Activated B cell treated with CpG ODN at 0.5 μM for 24 hours (primary cell): Measurements from ENCODE around the gene SH2D1A. TPM values are rescaled to one million over a fixed set of nuclear protein-coding genes. Genes with fewer than 3 reads are reported as not detected.
"Not testable (repeated sequence)": the region's sequence is repeated elsewhere in the genome, so short reads cannot be mapped to it uniquely, and the experiment has no call there.

ENCODE experiments used
- ATAC-seq: fragments of 200-7000 bp; cut with Tn5 transposase; one replicate; pipeline ENCODE4 v1.10.0; 2021; ENCODE audit warnings: low read depth, mild to moderate bottlenecking, moderate library complexity
- CTCF ChIA-PET: fragments of 350-600 bp; sonication (Branson Sonifier 250); formaldehyde crosslinking; loops from one replicate; lab custom pipeline; 2021; ENCODE audit warnings: antibody characterized with exemption; lab: Charles Lee
- POLR2A ChIA-PET: fragments of 350-600 bp; sonication (Branson Sonifier 250); formaldehyde crosslinking; loops from one replicate; lab custom pipeline; 2021; ENCODE audit warnings: antibody characterized with exemption; lab: Charles Lee
- DNase-seq: peaks from one replicate; pipeline ENCODE4 v3.0.0; 2022
- H3K27ac Mint-ChIP-seq: one replicate; pipeline ENCODE4 v1.8.0; 2020; ENCODE audit warnings: mixed read lengths
- H3K27me3 Mint-ChIP-seq: one replicate; pipeline ENCODE4 v1.8.0; 2021; ENCODE audit warnings: mixed read lengths
- H3K36me3 Mint-ChIP-seq: one replicate; pipeline ENCODE4 v1.8.0; 2021; ENCODE audit warnings: low read depth, mixed read lengths
- H3K4me1 Mint-ChIP-seq: one replicate; pipeline ENCODE4 v1.8.0; 2021; ENCODE audit warnings: mixed read lengths
- H3K4me3 Mint-ChIP-seq: one replicate; pipeline ENCODE4 v1.8.0; 2020; ENCODE audit warnings: mild to moderate bottlenecking, mixed read lengths
- H3K9me3 Mint-ChIP-seq: one replicate; pipeline ENCODE4 v1.8.0; 2020; ENCODE audit warnings: mixed read lengths
- intact Hi-C: fragments of 100-400 bp; cut with micrococcal nuclease; formaldehyde crosslinking; loops from one replicate; pipeline ENCODE4 v1.15.1; 2024
- total RNA-seq: library from RNA; stranded (reverse); gene quantifications from 2 replicates; pipeline ENCODE4 v1.2.3, GENCODE V29; 2022
- TF ChIP-seq, protein P1 (sequence below): fragments of 200-600 bp; IDR thresholded peaks from one replicate; pipeline ENCODE4 v1.8.0; 2022; ENCODE audit warnings: antibody characterized with exemption, mild to moderate bottlenecking

SH2D1A gene
- total RNA-seq, 1 donor from 2014 or later = not detected

GRCh38 chrX:124328765-124329164, 17.6 kb upstream of the SH2D1A start:
- TF ChIP-seq, protein P1, sequence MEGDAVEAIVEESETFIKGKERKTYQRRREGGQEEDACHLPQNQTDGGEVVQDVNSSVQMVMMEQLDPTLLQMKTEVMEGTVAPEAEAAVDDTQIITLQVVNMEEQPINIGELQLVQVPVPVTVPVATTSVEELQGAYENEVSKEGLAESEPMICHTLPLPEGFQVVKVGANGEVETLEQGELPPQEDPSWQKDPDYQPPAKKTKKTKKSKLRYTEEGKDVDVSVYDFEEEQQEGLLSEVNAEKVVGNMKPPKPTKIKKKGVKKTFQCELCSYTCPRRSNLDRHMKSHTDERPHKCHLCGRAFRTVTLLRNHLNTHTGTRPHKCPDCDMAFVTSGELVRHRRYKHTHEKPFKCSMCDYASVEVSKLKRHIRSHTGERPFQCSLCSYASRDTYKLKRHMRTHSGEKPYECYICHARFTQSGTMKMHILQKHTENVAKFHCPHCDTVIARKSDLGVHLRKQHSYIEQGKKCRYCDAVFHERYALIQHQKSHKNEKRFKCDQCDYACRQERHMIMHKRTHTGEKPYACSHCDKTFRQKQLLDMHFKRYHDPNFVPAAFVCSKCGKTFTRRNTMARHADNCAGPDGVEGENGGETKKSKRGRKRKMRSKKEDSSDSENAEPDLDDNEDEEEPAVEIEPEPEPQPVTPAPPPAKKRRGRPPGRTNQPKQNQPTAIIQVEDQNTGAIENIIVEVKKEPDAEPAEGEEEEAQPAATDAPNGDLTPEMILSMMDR = no peak
- H3K27me3 Mint-ChIP-seq = no peaks in the 10 kb centered on the region
- ChIA-PET POLR2A (no interaction called here), CTCF (no interaction called here)
- no peak for DNase-seq
- intact Hi-C loops = no loop called here
- no peak overlapping the region for H3K27ac Mint-ChIP-seq
- no peaks in the 10 kb centered on the region for H3K36me3 Mint-ChIP-seq
- no peak overlapping the region for H3K4me3 Mint-ChIP-seq
- H3K4me1 Mint-ChIP-seq = peaks cover 4% of the 10 kb centered on the region
- no peak for ATAC-seq
- H3K9me3 Mint-ChIP-seq = no peaks in the 10 kb centered on the region

DNA sequence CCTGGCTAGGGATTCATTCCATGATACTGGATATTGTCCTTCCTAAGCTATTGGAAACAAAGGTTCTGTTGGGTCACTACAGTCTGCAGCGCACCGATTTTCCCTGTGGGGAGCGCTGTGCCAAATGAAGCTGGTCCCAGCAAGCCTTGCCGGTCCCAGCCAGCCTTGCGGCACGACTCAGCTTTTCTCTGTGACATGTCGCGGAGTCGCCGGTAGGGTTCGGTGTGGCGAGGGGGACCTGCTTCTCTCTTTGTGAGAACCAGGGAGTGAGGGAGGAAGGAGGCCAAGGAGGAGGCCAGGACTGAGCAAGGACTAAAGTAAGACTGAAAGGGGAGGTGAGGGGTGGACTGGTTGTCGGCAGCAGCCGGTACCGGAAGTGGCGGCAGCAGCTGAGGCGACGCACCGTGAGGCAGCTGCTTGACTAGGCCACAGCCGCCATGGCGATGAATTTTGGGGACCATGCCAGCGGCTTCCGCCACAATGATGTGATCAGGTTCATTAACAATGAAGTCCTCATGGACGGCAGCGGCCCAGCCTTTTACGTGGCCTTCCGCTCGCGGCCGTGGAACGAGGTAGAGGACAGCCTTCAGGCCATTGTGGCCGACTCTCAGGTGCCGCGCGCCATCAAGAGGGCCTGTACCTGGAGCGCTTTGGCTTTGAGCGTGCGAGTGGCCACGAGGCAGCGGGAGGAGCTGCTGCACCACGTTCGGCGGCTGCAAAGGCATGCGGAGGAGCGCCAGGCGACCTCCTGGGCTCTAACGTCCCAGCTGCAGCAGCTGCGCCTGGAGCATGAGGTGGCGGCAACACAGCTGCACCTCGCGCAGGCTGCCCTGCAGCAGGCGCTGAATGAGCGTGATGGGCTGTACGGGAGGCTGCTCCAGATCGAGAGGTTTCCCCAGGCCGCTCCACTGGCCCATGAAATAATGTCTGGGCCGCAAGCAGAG, 13.6 kb upstream of the SH2D1A start, which contains the start of gene TEX13D:
TEX13D (plus strand) TSS at position 180 of the 944 bp plus-strand sequence; CDS start at position 438, 258 bp downstream.
- peaks cover 5% of the 10 kb centered on the region for H3K4me1 Mint-ChIP-seq
- H3K4me3 Mint-ChIP-seq = no peak within 1 kb of the TSS
- H3K36me3 Mint-ChIP-seq = no peaks in the 10 kb centered on the region
- H3K27ac Mint-ChIP-seq = no peak within 1 kb of the TSS
- ChIA-PET POLR2A (no interaction called here), CTCF (no interaction called here)
- TF ChIP-seq, protein P1 = no peak
- intact Hi-C loops = no loop called here
- no peaks in the 10 kb centered on the region for H3K9me3 Mint-ChIP-seq
- no peak for ATAC-seq
- H3K27me3 Mint-ChIP-seq = no peaks in the 10 kb centered on the region
- DNase-seq = no peak

- no peaks in the 10 kb centered on the region for H3K27me3 Mint-ChIP-seq
- H3K27ac Mint-ChIP-seq = no peak overlapping the region
- H3K9me3 Mint-ChIP-seq = no peaks in the 10 kb centered on the region
- no peak for DNase-seq
- no peaks in the 10 kb centered on the region for H3K36me3 Mint-ChIP-seq
- ChIA-PET CTCF (no interaction called here), POLR2A (no interaction called here)
- intact Hi-C loops = no loop called here
- TF ChIP-seq, protein P1 = no peak
- no peak for ATAC-seq
- peaks cover 5% of the 10 kb centered on the region for H3K4me1 Mint-ChIP-seq
- H3K4me3 Mint-ChIP-seq = no peak overlapping the region
Measured at GRCh38 chrX:124333862-124334261, 12.5 kb upstream of the SH2D1A start.

GRCh38 chrX:124334555-124334954, 11.8 kb upstream of the SH2D1A start:
- POLR2A ChIA-PET, H3K27ac Mint-ChIP-seq, H3K4me3 Mint-ChIP-seq, ATAC-seq, intact Hi-C loops, H3K36me3 Mint-ChIP-seq, H3K9me3 Mint-ChIP-seq, CTCF ChIA-PET, H3K4me1 Mint-ChIP-seq, DNase-seq, H3K27me3 Mint-ChIP-seq: not testable (repeated sequence)

GRCh38 chrX:124335598-124335997, 10.8 kb upstream of the SH2D1A start:
- TF ChIP-seq, protein P1 = no peak
- Mint-ChIP-seq H3K36me3 (no peaks in the 10 kb centered on the region), H3K9me3 (no peaks in the 10 kb centered on the region), H3K4me1 (peaks cover 5% of the 10 kb centered on the region), H3K27ac (no peak overlapping the region), H3K4me3 (no peak overlapping the region), H3K27me3 (no peaks in the 10 kb centered on the region)
- ATAC-seq (no peak), DNase-seq (no peak)
- intact Hi-C loops = no loop called here
- CTCF ChIA-PET = no interaction called here
- POLR2A ChIA-PET = no interaction called here
